Dedifferentiated amniotic fluid mesenchymal stem cell (primary cell): ENCODE data around the gene RGS5.

Experiments used
- DNase-seq: peaks from one replicate; pipeline ENCODE4 v3.0.0-alpha.2; 2016; ENCODE audit errors: extremely low spot score

RGS5 gene

GRCh38 chr1:163182330-163182949, 20.3 kb downstream of the RGS5 start:
- no peak for DNase-seq

GRCh38 chr1:163178628-163179027, 24.1 kb downstream of the RGS5 start:
- no peak for DNase-seq

GRCh38 chr1:163176797-163177196, 25.9 kb downstream of the RGS5 start:
- DNase-seq: no peak

GRCh38 chr1:163174524-163175437, 27.9 kb downstream of the RGS5 start:
- peak; percentile 80 for DNase-seq

- DNase-seq: no peak
These were observed 29.6 kb downstream of the RGS5 start for GRCh38 chr1:163173121-163173520.

GRCh38 chr1:163172596-163172995, 30.1 kb downstream of the RGS5 start:
- no peak for DNase-seq

- DNase-seq: no peak
These were observed 30.9 kb downstream of the RGS5 start for GRCh38 chr1:163171826-163172225.

GRCh38 chr1:163170975-163171676, 31.6 kb downstream of the RGS5 start:
- peak; percentile 44 for DNase-seq

GRCh38 chr1:163170331-163170730, 32.4 kb downstream of the RGS5 start:
- DNase-seq: no peak

GRCh38 chr1:163169553-163169952, 33.2 kb downstream of the RGS5 start:
- DNase-seq: no peak

GRCh38 chr1:163168053-163168452, 34.7 kb downstream of the RGS5 start:
- peak; percentile 89 for DNase-seq

- DNase-seq: no peak
These were observed 35.7 kb downstream of the RGS5 start for GRCh38 chr1:163166886-163167555.

GRCh38 chr1:163165119-163165518, 37.6 kb downstream of the RGS5 start:
- no peak for DNase-seq

- DNase-seq: peak; percentile 36
These were observed 38.7 kb downstream of the RGS5 start for GRCh38 chr1:163163881-163164582.

- DNase-seq: no peak
These were observed 39.6 kb downstream of the RGS5 start for GRCh38 chr1:163163163-163163562.

- no peak for DNase-seq
These were observed 40.3 kb downstream of the RGS5 start for GRCh38 chr1:163162381-163162914.

GRCh38 chr1:163161841-163162240, 40.9 kb downstream of the RGS5 start:
- DNase-seq: no peak

GRCh38 chr1:163161337-163161736, 41.4 kb downstream of the RGS5 start:
- DNase-seq: no peak

- DNase-seq: no peak
These were observed 47.1 kb downstream of the RGS5 start for GRCh38 chr1:163155606-163156005.

- no peak for DNase-seq
These were observed 53.8 kb downstream of the RGS5 start for GRCh38 chr1:163148911-163149310.

- no peak for DNase-seq
These were observed 55.7 kb downstream of the RGS5 start for GRCh38 chr1:163147019-163147418.
